ENCODE data around the gene PRKCB.

PRKCB gene

DNA sequence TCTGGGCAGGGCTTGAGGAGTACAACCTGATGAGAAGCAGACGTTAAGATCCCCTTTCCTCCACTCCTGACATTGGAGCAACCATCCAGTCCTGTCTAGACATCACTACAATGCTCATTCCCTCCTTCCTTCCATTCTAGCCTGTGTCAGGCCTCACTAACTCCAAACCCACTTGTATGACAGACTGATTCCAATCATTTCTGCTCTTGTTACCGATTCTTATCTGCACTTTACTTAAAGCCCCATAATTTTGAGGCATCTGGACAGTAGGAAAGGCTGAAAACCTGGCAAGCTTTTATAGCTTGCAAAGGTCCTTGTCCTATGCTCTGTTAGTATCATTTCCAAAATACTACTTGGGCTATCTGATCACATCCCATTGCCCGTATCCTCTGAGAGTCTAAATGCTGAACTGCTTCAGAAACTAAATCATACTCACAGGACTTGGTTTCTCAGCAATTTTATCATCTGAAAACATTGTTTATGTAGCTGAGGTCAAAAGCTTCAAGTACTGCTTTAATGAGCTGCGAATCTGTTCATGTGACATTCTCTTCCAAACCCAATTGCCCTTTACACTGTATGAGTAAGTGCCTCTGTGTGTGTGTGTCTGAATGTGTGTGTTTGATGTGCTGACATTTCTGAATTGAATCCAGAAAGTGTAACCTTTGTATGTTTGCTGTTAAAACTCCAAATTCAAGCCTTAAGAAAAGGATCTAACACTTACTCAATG, 363.2 kb downstream of the PRKCB start:
- TF ChIP-seq, protein P1, sequence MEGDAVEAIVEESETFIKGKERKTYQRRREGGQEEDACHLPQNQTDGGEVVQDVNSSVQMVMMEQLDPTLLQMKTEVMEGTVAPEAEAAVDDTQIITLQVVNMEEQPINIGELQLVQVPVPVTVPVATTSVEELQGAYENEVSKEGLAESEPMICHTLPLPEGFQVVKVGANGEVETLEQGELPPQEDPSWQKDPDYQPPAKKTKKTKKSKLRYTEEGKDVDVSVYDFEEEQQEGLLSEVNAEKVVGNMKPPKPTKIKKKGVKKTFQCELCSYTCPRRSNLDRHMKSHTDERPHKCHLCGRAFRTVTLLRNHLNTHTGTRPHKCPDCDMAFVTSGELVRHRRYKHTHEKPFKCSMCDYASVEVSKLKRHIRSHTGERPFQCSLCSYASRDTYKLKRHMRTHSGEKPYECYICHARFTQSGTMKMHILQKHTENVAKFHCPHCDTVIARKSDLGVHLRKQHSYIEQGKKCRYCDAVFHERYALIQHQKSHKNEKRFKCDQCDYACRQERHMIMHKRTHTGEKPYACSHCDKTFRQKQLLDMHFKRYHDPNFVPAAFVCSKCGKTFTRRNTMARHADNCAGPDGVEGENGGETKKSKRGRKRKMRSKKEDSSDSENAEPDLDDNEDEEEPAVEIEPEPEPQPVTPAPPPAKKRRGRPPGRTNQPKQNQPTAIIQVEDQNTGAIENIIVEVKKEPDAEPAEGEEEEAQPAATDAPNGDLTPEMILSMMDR (IDR thresholded peaks at IDR 0.05; ENCODE audit: borderline replicate concordance, control extremely low read depth, extremely low read depth, insufficient read depth, missing control alignments): no peak
- in situ Hi-C loops (cut with MboI; ENCODE audit: low sequenced_read_pairs, unreplicated experiment): no loop called here
- no peak for DNase-seq (ENCODE audit: low spot score)

DNA sequence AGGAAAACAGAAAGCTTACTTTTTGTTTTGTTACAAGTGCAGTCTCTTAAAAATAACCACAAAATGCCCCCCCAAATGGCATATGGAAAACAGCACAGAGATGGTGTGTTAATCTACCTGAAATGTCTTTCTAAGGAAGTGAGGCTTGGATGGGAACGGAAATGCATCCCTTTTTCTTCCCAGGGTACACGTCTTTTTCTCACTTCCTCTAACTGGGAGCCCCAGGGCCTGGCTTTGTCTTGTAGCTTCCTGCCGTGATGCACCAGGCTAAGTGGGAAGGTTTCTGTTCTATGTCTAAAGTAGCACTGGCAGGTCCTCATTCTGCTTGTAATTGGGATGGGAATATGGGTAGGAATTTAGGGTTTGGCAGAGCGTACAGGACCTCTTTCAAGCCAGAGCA, 367.9 kb downstream of the PRKCB start:
- TF ChIP-seq, protein P1 (IDR thresholded peaks at IDR 0.05; ENCODE audit: borderline replicate concordance, control extremely low read depth, extremely low read depth, insufficient read depth, missing control alignments): no peak
- peak; percentile 16 for DNase-seq (ENCODE audit: low spot score)
- in situ Hi-C loops (cut with MboI; ENCODE audit: low sequenced_read_pairs, unreplicated experiment): no loop called here

DNA sequence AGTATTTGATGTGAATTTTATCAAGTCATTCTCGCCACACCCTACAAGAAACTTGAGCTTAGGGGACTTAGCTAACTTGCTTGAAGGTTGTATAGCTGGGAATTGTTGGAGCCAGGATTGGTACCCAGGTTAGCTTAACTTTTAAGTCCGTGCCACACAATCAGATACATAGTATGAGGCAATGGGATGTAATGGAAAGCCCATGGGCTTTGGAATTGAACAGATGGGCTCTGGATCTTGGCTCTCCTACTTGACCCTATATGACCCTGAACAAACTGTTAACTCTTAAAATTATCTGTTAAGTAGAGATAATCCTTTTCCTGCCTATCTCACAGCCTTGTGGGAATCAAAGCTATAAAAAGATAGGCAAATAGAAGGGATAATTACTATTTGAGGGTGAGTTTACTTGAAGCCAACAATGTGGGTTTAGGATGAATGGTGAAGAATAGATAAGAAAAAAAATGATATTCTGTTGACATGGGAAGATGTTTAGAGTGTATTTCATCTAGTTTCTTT, 368.4 kb downstream of the PRKCB start:
- in situ Hi-C loops (cut with MboI; ENCODE audit: low sequenced_read_pairs, unreplicated experiment): no loop called here
- TF ChIP-seq, protein P1 (IDR thresholded peaks at IDR 0.05; ENCODE audit: borderline replicate concordance, control extremely low read depth, extremely low read depth, insufficient read depth, missing control alignments): no peak
- no peak for DNase-seq (ENCODE audit: low spot score)

DNA sequence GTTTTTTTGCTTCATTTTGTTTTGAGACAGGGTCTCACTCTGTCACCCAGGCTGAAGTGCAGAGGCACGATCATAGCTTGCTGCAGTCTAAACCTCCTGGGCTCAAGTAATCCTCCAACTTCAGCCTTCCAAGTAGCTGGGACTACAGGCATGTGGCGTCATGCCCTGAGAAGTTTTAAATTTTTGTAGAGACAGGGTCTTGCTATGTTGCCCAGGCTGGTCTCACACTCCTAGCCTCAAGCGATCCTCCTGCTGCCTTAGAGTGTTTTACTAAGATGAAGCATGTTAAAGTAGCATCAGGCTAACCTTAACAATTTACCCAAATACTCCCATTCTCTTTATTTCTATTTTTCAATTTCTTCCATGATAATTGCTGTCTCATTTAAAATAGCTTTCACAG, 371.1 kb downstream of the PRKCB start:
- TF ChIP-seq, protein P1 (IDR thresholded peaks at IDR 0.05; ENCODE audit: borderline replicate concordance, control extremely low read depth, extremely low read depth, insufficient read depth, missing control alignments): no peak
- in situ Hi-C loops (cut with MboI; ENCODE audit: low sequenced_read_pairs, unreplicated experiment): no loop called here
- DNase-seq (ENCODE audit: low spot score): no peak

DNA sequence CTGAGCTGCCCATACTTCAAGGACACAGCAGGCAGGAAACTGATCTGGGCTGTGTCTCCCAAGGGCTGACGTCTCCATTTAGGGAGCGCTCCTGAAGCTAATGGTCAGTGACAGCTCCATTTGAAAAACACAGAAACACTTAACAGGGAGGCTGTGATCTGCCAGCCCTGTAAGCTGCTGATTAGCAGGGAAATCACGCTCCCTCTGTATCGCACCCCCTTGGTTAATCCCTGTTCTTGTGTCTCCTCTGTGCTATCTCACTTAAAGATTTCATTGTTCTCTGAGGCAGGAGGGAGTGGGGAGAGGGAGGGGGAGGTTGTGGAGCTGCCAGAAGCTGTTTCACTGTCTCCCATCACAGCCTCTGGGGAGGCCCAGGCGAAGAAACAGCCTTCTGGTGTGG, 372.9 kb downstream of the PRKCB start:
- TF ChIP-seq, protein P1 (IDR thresholded peaks at IDR 0.05; ENCODE audit: borderline replicate concordance, control extremely low read depth, extremely low read depth, insufficient read depth, missing control alignments): no peak
- in situ Hi-C loops (cut with MboI; ENCODE audit: low sequenced_read_pairs, unreplicated experiment): no loop called here
- DNase-seq (ENCODE audit: low spot score): no peak

DNA sequence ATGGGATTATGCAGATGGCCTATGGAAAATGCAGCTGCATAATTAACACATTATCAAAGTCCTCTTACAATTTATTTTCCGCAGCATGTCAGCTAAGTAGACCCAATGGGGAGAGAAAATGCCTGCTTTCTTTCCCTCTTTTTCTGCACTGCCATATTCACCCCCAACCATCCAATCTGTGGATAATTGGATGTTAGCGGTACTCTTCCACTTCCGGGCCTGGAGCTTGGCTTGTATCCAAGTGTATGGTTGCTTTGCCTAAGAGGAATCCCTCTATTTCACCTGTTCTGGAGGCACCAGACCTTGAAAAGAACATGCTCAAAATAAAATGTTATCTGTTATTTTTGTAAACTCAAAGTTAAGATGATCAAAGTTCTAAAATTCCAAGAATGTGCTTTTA, 379.2 kb downstream of the PRKCB start:
- DNase-seq (ENCODE audit: low spot score): no peak
- in situ Hi-C loops (cut with MboI; ENCODE audit: low sequenced_read_pairs, unreplicated experiment): no loop called here
- TF ChIP-seq, protein P1 (IDR thresholded peaks at IDR 0.05; ENCODE audit: borderline replicate concordance, control extremely low read depth, extremely low read depth, insufficient read depth, missing control alignments): no peak
